NCI-H748 (cell line): ENCODE measurements around the gene MMP15.
"Not testable (repeated sequence)": the region's sequence is repeated elsewhere in the genome, so short reads cannot be mapped to it uniquely, and the experiment has no call there.

Experiments used
- DNase-seq: peaks from one replicate; lab custom pipeline; 2025; ENCODE audit not compliant: unreplicated experiment; lab: John Stamatoyannopoulos, UW

The MMP15 gene

GRCh38 chr16:58025351-58026138, at the start of gene MMP15:
TSS of gene MMP15 (plus strand) at chr16:58025754. CDS start at chr16:58026351, 597 bp downstream.
- peak; percentile 90 for DNase-seq

DNA sequence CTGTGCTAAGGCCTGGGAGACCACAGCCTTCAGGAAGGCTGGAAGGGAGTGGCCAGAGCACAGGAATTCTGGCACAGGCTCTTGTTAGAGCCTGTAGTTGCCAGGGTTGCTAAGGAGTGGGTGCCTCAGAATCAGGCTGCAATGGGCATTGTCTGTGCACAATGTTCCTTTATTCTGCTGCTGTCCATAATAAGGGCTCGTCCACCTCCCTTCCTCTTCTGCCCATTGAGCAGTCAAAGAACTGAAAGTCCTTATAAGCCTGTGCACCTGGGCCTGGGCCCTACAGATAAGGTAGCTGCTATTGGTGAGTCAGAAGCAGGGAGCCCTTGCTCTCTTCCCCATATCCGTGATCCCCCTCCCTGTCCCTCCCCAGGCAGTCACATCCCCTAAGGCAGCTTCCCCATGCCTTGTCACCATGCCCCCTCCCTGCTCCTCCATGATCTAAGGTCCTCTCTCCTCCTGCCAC, 49.2 kb upstream of the MMP15 start:
- DNase-seq: no peak

DNA sequence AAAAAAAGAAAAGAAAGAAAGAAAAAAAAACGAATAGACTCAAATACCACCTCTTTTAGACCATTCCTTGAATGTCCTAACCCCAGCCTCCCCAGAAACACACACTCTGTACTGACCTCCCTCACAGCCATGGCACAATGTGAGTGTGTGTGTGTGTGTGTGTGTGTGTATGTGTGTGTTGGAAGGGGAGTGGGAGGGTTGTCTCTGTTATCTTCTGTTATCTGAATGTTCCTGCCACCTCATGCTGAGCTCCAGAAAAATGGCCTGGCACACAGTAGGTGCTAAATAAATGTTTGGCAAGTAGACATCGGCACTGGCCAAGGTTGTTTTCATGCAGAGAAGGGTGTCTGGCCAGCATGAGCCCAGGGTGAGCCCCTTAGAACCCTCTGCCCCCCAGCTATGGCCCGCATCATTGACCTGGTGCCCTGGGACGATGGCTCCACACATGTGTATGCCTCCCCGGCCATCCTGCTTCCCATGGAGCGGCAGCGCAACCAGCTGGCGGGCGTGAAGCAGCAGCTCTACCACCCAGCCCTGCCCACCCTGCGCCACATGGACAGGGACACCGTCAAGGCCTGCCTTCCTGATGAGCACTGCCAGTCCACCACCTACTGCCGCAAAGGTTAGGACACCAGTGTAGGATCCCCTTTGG, 48.0 kb upstream of the MMP15 start:
- DNase-seq: peak; percentile 4

- not testable (repeated sequence) for DNase-seq
Observed at GRCh38 chr16:57978070-57978465, 47.5 kb upstream of the MMP15 start.

DNA sequence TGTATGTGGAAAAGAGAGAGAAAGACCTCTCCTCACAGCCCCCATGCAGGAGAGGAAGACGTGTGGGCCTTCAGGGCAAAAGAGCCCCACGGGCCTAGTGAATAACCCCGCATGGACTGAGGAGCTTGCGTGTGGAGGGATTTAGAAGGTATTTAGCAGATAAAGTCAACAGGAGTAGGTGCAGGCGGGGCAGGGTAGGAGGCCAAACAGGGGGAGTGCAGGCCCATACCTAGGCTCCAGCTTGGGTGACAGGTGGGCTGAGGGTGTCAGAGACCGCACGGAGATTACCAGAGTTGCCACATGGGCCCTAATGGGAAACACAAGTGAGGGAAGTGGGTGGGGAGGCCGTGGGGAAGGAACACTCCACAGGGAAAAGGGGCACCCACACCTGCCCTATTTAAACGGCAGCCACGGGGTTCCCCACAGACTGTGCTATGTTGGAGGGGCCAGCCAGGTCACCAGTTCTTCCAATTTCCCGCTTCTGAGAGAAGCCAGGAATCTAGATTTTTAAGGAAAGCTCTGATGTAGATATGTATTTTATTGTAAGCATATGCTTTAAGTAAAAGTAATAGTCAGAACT, 46.5 kb upstream of the MMP15 start:
- no peak for DNase-seq

DNA sequence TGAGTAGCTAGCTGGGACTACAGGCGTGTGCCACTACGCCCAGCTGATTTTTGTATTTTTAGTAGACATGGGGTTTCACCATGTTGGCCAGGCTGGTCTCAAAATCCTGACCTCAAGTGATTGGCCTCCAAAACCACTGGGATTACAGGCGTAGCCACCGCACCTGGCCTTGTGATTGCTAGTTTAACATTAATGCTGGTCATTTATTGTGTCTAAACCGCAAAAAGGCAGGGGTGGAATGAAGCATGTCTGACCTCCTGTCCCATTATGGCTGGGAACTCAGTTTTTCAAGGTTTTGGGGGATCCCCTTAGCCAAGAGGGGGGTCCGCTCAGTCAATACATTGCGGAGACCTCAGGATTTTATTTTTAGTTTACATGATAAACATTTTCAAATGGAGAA, 43.9 kb upstream of the MMP15 start:
- no peak for DNase-seq

GRCh38 chr16:57982385-57982784, 43.2 kb upstream of the MMP15 start:
- DNase-seq: no peak

- peak; percentile 48 for DNase-seq
Observed at GRCh38 chr16:57984443-57985203, 40.9 kb upstream of the MMP15 start.

DNA sequence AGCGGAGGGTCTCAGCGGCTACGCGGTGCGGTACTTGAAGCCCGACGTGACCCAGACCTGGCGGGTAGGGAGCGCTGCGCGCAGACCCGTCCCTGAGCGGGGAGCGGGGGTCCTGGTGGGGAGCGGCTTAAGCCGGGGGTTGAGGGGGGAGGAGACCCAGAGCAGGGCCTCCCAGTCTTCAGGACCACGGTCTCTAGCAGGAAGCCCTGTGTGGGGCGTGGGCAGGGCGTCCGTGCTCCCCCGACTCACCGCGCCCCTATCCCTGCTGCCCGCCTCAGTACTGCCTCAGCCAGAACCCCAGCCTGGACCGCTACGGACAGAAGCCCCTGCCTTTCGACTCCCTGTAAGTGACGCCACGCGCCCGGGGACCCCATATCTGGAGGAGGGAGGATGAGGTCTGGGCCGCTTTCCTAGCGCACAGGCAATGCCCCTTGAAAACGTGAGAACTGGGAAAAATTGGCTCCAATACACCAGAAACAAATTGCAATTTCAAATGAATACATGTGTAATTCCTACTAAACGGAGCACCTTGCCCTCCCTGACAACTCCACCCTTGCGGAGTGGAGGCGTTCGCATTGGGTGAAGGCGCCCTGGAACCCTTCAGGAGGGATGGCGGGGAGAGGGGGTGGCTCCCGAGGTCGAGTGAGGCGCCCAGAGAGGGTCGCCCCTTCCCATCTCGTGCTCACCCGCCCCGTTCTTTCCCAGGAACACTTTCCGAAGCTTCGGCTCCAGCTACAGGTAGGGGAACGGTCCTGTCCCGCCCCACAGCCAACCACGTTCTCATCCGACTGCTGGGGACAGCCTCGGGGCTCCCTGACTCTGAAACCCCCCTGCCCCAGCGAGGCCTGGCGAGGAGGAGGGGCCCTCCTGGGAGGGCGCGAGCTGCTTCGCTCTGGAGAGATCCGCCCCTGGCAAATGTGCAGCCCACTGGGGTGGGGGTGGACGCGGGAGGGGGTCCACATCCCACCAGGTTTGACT, 40.1 kb upstream of the MMP15 start:
- no peak for DNase-seq

GRCh38 chr16:57986196-57986595, 39.4 kb upstream of the MMP15 start:
- DNase-seq: no peak

- DNase-seq: no peak
Observed at GRCh38 chr16:57987441-57988177, 37.9 kb upstream of the MMP15 start.

DNA sequence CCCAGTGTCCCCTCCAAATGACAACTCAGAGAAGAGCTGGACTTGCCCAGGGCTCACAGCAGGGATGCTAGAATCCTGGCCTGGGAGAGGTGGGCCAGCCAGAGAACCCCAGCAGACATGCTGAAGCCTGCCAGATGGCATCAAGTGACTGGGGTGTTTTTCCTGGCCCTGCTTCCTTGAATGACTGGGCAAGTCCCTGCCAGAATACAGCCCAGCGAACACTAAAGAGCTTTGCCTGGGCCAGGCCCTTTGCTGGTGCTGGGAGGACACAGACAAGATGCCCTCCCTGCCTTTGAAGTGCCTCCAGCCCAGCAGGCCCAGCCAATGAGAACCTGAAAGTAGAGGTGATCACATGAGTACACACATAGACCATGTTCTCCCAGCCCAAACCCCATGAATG, 36.6 kb upstream of the MMP15 start:
- DNase-seq: no peak

DNA sequence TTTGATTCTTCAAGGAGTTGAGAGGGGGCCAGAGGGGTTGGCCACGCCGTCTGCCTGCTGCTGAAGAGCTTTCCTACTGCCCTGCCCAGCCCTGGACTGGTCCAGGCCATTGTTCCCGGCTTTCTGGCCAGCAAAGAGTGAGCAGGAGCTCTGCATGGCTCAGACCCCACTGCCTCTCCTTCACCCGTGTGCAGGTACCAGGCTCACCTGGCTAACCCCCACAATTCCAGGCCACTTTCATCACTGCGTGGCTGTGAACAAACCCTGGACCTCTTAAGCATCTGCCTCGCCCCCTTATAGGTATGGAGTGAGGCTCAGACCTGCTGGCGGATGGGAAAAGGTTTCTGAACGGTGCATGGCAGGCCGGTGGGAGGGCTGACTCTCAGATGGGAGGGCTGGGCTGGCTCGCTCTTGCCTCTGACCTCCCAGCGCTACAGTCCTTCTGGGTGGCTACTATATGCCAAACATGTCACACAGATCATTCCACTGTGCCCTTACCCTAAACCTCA, 33.9 kb upstream of the MMP15 start:
- no peak for DNase-seq

DNA sequence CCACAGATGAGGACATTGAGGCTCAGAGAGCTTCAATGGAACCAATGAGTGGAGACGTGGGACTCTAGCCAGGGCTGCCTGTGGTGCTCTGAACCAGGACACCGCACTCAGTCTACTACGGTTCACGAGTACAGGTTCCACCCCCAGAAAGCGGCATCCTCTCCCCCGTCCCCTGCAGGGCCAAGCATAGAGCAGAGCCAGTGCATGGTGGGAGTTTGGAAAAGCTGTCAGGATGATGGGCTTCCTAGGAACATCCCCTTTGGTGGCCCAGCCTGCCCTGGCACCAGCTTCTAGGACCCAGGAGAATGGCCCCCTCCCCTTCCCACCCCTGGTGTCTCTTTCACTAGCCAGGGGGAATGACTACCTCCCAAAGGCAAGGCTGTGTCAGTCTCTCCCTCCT, 33.5 kb upstream of the MMP15 start:
- no peak for DNase-seq

DNA sequence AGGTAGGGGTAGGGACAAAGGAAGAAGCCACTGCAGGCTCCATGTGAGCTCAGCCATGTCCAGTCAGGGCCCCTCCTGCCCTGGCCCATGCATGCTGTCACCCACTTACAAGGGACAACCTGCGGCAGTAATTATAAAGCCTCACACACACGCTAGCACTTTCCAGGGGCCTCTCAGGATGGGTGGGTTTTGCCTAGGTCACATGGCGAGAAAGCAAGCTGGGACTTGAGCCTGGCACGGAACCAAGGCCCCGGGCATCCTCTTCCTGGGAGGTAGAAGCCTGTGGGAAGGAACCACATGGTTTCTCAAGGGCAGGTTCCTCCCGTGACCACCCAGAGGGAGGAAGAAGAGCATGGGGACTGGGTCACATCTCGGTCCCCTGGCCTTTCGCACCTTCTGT, 32.1 kb upstream of the MMP15 start:
- no peak for DNase-seq

DNA sequence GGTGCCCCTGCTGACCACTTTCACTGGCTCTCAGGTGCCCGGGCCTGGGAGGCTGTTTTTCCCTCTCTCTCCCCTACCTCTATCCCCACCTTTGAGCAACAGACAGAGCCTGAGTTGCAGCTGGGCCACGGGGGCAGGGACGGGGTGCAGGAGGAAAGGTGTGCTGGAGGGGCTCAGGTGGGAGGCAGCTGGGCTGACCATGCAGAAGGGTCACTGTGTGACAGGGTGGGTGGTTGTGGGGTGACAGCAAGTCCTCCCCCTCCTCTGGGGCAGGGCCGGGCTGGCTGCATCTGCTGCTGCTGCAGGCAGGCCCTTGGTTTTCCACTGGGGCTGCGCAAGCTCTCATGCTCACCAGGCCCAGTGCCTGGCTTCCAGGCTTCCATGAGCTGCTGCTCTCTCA, 31.7 kb upstream of the MMP15 start:
- DNase-seq: no peak

- no peak for DNase-seq
Observed at GRCh38 chr16:57994361-57994760, 31.2 kb upstream of the MMP15 start.

GRCh38 chr16:57994778-57995177, 30.8 kb upstream of the MMP15 start:
- peak; percentile 33 for DNase-seq

DNA sequence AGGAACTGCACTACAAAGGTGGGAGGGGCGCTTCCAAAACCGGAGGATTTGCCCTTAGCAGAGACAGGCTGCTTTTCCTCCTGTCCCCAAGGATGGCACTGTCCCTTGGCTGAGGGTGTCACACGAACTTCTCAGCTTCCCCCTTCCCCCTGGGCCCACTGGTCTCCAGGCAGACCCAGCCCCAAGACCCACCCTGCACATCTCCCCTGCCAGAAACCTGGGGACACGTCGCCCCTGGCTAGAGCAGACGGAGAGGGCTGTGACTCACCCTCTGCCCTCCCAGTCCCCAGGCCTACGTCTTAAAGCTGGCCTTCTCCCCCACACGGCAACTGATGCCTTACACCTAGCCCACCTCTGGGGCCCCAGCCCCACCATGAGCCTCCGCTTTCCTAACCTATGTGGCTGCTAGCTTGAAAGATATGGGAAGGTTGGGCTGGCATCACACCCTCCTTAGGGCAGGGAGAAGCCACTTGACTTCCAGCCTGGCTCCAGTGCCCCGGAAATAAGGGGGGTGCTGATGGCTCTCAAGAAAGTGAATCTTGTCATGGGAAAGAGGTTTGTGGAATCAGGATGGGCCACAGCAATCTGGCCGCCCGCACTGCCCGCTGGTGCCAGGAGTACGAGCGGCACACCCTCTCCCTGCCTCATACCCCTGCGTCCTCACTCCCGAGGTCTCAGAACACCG, 29.7 kb upstream of the MMP15 start:
- no peak for DNase-seq
